ENCODE results near the gene STOML3. TPM values are rescaled to one million over a fixed set of nuclear protein-coding genes. Genes with fewer than 3 reads are reported as not detected.

STOML3 gene
- total and polyA plus RNA-seq, 2 of the 8 experiments (the other 6 are each of a cell fraction or from before 2014, with no cell fraction given) = 0.06 TPM; not detected in 1

GRCh38 chr13:39035204-39035603 is 44.6 kb upstream of the STOML3 start:
- Histone ChIP-seq H2AFZ (ENCODE audit: low read length) (no peak overlapping the region), H2AK5ac (ENCODE audit: low read depth, low read length) (no peak overlapping the region), H4K91ac (replicated peaks; ENCODE audit: insufficient read length, low read length) (no peak overlapping the region), H3K4me2 (ENCODE audit: insufficient read depth in 1 of 2, low read depth in 2 of 2, low read length in 2 of 2) (peak overlapping the region; percentile 79 to 81), H3K23me2 (ENCODE audit: low read depth, low read length) (peaks cover 12% of the 10 kb centered on the region), H3K23ac (ENCODE audit: insufficient read length) (no peak overlapping the region), H3K27ac (ENCODE audit: low read depth, low read length) (no peak overlapping the region), H2BK20ac (ENCODE audit: low read length) (no peak overlapping the region), H3K9me3 (ENCODE audit: insufficient read depth in 2 of 2, low read depth in 1 of 2, low read length in 1 of 2) (no peaks in the 10 kb centered on the region), H2BK5ac (ENCODE audit: low read depth, low read length) (no peak overlapping the region; the same call in 1 of the 2 replicates), H3K9ac (replicated peaks in 1 of 4; ENCODE audit: extremely low read depth in 1 of 4, low read depth in 3 of 4, low read length in 3 of 4) (no peak overlapping the region), H3K56ac (replicated peaks; ENCODE audit: insufficient read length, low read depth, low read length) (no peak overlapping the region), H3K27me3 (replicated peaks in 1 of 4; ENCODE audit: control insufficient read depth in 3 of 4, extremely low read depth in 1 of 4, insufficient read depth in 3 of 4, low read length in 3 of 4) (no peaks in the 10 kb centered on the region; a peak in 1 of 7 replicates), H3K36me3 (ENCODE audit: control insufficient read depth in 2 of 4, insufficient read depth in 4 of 4, low read length in 3 of 4) (peaks cover 0 to 26% (median 5%) of the 10 kb centered on the region in 4 experiments; a peak in 6 of 8 replicates), H3K79me2 (ENCODE audit: control insufficient read depth in 1 of 2, insufficient read depth in 2 of 2, low read length in 2 of 2) (peaks cover 44 to 85% of the 10 kb centered on the region in 2 experiments), H3K4me1 (replicated peaks in 1 of 4; ENCODE audit: control insufficient read depth in 3 of 4, insufficient read depth in 4 of 4, low read length in 3 of 4) (peaks cover 0 to 10% (median under 1%) of the 10 kb centered on the region in 4 experiments; a peak in 4 of 7 replicates), H4K5ac (ENCODE audit: insufficient read length, low read depth, low read length) (no peak overlapping the region), H3K4me3 (ENCODE audit: extremely low read depth in 1 of 4, insufficient read depth in 2 of 4, low read depth in 3 of 4, low read length in 4 of 4) (peak overlapping the region; percentile 94 to 99 (median 96); a peak in 7 of 8 replicates), H2BK15ac (ENCODE audit: low read length) (no peak overlapping the region), H4K8ac (ENCODE audit: extremely low read depth, insufficient read depth, low read length) (no peak overlapping the region), H2BK120ac (replicated peaks; ENCODE audit: low read depth, low read length) (no peak overlapping the region), H4K20me1 (replicated peaks in 1 of 2; ENCODE audit: control insufficient read depth in 1 of 2, insufficient read depth in 2 of 2, low read length in 2 of 2) (peaks cover 3 to 10% of the 10 kb centered on the region in 2 experiments), H3K18ac (ENCODE audit: extremely low read depth, low read length) (no peak overlapping the region), H2BK12ac (ENCODE audit: low read depth, low read length) (no peak overlapping the region), H3K79me1 (ENCODE audit: low read depth, low read length) (no peaks in the 10 kb centered on the region), H3K14ac (ENCODE audit: insufficient read length) (no peak overlapping the region), H3K4ac (replicated peaks; ENCODE audit: insufficient read length, low read depth, low read length) (no peak overlapping the region)
- ChIA-PET POLR2A (ENCODE audit: partially characterized antibody) (interaction anchor here (0.8 to 5.4 kb wide), 4 partner anchors 8 to 20 kb away, joined by 5 to 73 read pairs (median 24); no protein-coding TSS in a partner anchor), CTCF (ENCODE audit: partially characterized antibody) (interaction anchor here (1.1 to 1.6 kb wide), 5 partner anchors 9 to 64 kb away, joined by 3 to 6 read pairs (median 3); no protein-coding TSS in a partner anchor)
- FAIRE-seq = no peak
- TF ChIP-seq SRF (IDR thresholded peaks at IDR 0.05; ENCODE audit: low read depth, low read length) (no peak), TAF1 (IDR thresholded peaks at IDR 0.05; ENCODE audit: low read depth, low read length) (no peak), E2F6 (IDR thresholded peaks at IDR 0.05) (no peak), KDM5A (IDR thresholded peaks at IDR 0.05; ENCODE audit: low read length) (no peak), SUZ12 (IDR thresholded peaks at IDR 0.05; ENCODE audit: low read length) (no peak), CHD1 (IDR thresholded peaks at IDR 0.05; ENCODE audit: low read depth, low read length) (no peak), ATF2 (IDR thresholded peaks at IDR 0.05; ENCODE audit: low read length) (no peak)
- DNase-seq (ENCODE audit: low read depth in 1 of 2, low spot score in 2 of 2) = no peak
- WGBS, 2 experiments (ENCODE audit: extremely low coverage in 1 of 2, insufficient coverage in 1 of 2, insufficient read length in 1 of 2, insufficient replicate concordance in 2 of 2, low coverage in 1 of 2, low lambda C conversion rate in 2 of 2, missing lambda C conversion rate in 1 of 2) = 52% methylated on average over 2 of the region's 2 CpGs; no CpG with 5 or more reads in 1 of the 2 experiments
